Activated naive CD8-positive, alpha-beta T cell (primary cell): Measurements from ENCODE around the gene RHEBL1.

ENCODE experiments used
- H3K27ac Mint-ChIP-seq: one replicate; pipeline ENCODE4 v1.8.0; 2021; ENCODE audit warnings: mixed read lengths
- H3K27me3 Mint-ChIP-seq: one replicate; pipeline ENCODE4 v1.8.0; 2021; ENCODE audit warnings: mixed read lengths
- H3K36me3 Mint-ChIP-seq: one replicate; pipeline ENCODE4 v1.8.0; 2021; ENCODE audit warnings: mixed read lengths
- H3K4me1 Mint-ChIP-seq: one replicate; pipeline ENCODE4 v1.8.0; 2021; ENCODE audit warnings: low read depth, mixed read lengths
- H3K4me3 Mint-ChIP-seq: one replicate; pipeline ENCODE4 v1.8.0; 2021; ENCODE audit warnings: mild to moderate bottlenecking, mixed read lengths
- H3K9me3 Mint-ChIP-seq: one replicate; pipeline ENCODE4 v1.8.0; 2021; ENCODE audit warnings: low read depth, mixed read lengths

RHEBL1 gene

GRCh38 chr12:49051777-49052438, 17.9 kb downstream of the RHEBL1 start:
- Mint-ChIP-seq H3K36me3 (peaks cover 5% of the 10 kb centered on the region), H3K4me3 (no peak overlapping the region), H3K27ac (no peak overlapping the region), H3K4me1 (peaks cover 29% of the 10 kb centered on the region), H3K27me3 (no peaks in the 10 kb centered on the region), H3K9me3 (no peaks in the 10 kb centered on the region)

GRCh38 chr12:49051373-49051764, 18.4 kb downstream of the RHEBL1 start:
- Mint-ChIP-seq H3K4me1 (peaks cover 23% of the 10 kb centered on the region), H3K27ac (no peak overlapping the region), H3K4me3 (no peak overlapping the region), H3K36me3 (peaks cover 5% of the 10 kb centered on the region), H3K27me3 (no peaks in the 10 kb centered on the region), H3K9me3 (no peaks in the 10 kb centered on the region)

GRCh38 chr12:49050507-49051372, 19.0 kb downstream of the RHEBL1 start:
- peaks cover 5% of the 10 kb centered on the region for H3K36me3 Mint-ChIP-seq
- no peak overlapping the region for H3K4me3 Mint-ChIP-seq
- no peak overlapping the region for H3K27ac Mint-ChIP-seq
- H3K9me3 Mint-ChIP-seq, result no peaks in the 10 kb centered on the region
- peaks cover 17% of the 10 kb centered on the region for H3K4me1 Mint-ChIP-seq
- H3K27me3 Mint-ChIP-seq, result no peaks in the 10 kb centered on the region

GRCh38 chr12:49049566-49050224, 20.1 kb downstream of the RHEBL1 start:
- H3K4me3 Mint-ChIP-seq, result no peak overlapping the region
- H3K27me3 Mint-ChIP-seq, result no peaks in the 10 kb centered on the region
- no peaks in the 10 kb centered on the region for H3K9me3 Mint-ChIP-seq
- peaks cover 8% of the 10 kb centered on the region for H3K4me1 Mint-ChIP-seq
- peaks cover 4% of the 10 kb centered on the region for H3K36me3 Mint-ChIP-seq
- H3K27ac Mint-ChIP-seq, result no peak overlapping the region

GRCh38 chr12:49048953-49049352, 20.8 kb downstream of the RHEBL1 start:
- H3K27ac Mint-ChIP-seq, result no peak overlapping the region
- H3K4me3 Mint-ChIP-seq, result no peak overlapping the region
- no peaks in the 10 kb centered on the region for H3K27me3 Mint-ChIP-seq
- H3K4me1 Mint-ChIP-seq, result peaks cover 5% of the 10 kb centered on the region
- peaks cover 6% of the 10 kb centered on the region for H3K36me3 Mint-ChIP-seq
- no peaks in the 10 kb centered on the region for H3K9me3 Mint-ChIP-seq

GRCh38 chr12:49046129-49046895, 23.5 kb downstream of the RHEBL1 start:
- H3K4me1 Mint-ChIP-seq, result peaks cover 5% of the 10 kb centered on the region
- H3K4me3 Mint-ChIP-seq, result no peak overlapping the region
- H3K27me3 Mint-ChIP-seq, result no peaks in the 10 kb centered on the region
- H3K27ac Mint-ChIP-seq, result no peak overlapping the region
- H3K9me3 Mint-ChIP-seq, result no peaks in the 10 kb centered on the region
- peaks cover 6% of the 10 kb centered on the region for H3K36me3 Mint-ChIP-seq

- Mint-ChIP-seq H3K27me3 (no peaks in the 10 kb centered on the region), H3K27ac (no peak overlapping the region), H3K36me3 (peaks cover 6% of the 10 kb centered on the region), H3K9me3 (no peaks in the 10 kb centered on the region), H3K4me1 (peaks cover 5% of the 10 kb centered on the region), H3K4me3 (no peak overlapping the region)
Observed at GRCh38 chr12:49044660-49045059, 25.1 kb downstream of the RHEBL1 start.

GRCh38 chr12:49043856-49044258, 25.9 kb downstream of the RHEBL1 start:
- no peaks in the 10 kb centered on the region for H3K27me3 Mint-ChIP-seq

GRCh38 chr12:49043241-49043640, 26.5 kb downstream of the RHEBL1 start:
- H3K27ac Mint-ChIP-seq, result no peak overlapping the region
- H3K27me3 Mint-ChIP-seq, result no peaks in the 10 kb centered on the region
- peaks cover 6% of the 10 kb centered on the region for H3K36me3 Mint-ChIP-seq
- peaks cover 5% of the 10 kb centered on the region for H3K4me1 Mint-ChIP-seq
- H3K9me3 Mint-ChIP-seq, result no peaks in the 10 kb centered on the region
- no peak overlapping the region for H3K4me3 Mint-ChIP-seq

More at GRCh38 chr12:49043856-49044258, 25.9 kb downstream of the RHEBL1 start:
- peaks cover 6% of the 10 kb centered on the region for H3K36me3 Mint-ChIP-seq
- H3K9me3 Mint-ChIP-seq, result no peaks in the 10 kb centered on the region
- no peak overlapping the region for H3K4me3 Mint-ChIP-seq
- H3K27ac Mint-ChIP-seq, result no peak overlapping the region
- peaks cover 5% of the 10 kb centered on the region for H3K4me1 Mint-ChIP-seq

GRCh38 chr12:49041881-49042484, 27.8 kb downstream of the RHEBL1 start:
- H3K27ac Mint-ChIP-seq, result no peak overlapping the region
- H3K4me3 Mint-ChIP-seq, result no peak overlapping the region
- H3K27me3 Mint-ChIP-seq, result no peaks in the 10 kb centered on the region
- H3K4me1 Mint-ChIP-seq, result peaks cover 5% of the 10 kb centered on the region
- H3K36me3 Mint-ChIP-seq, result peaks cover 3% of the 10 kb centered on the region
- no peaks in the 10 kb centered on the region for H3K9me3 Mint-ChIP-seq

GRCh38 chr12:49041036-49041880, 28.5 kb downstream of the RHEBL1 start:
- Mint-ChIP-seq H3K36me3 (peaks cover 3% of the 10 kb centered on the region), H3K27ac (no peak overlapping the region)

GRCh38 chr12:49040364-49040855, 29.4 kb downstream of the RHEBL1 start:
- H3K36me3 Mint-ChIP-seq, result peaks cover 3% of the 10 kb centered on the region
- no peaks in the 10 kb centered on the region for H3K9me3 Mint-ChIP-seq
- H3K4me1 Mint-ChIP-seq, result peaks cover 5% of the 10 kb centered on the region
- H3K27me3 Mint-ChIP-seq, result no peaks in the 10 kb centered on the region
- H3K4me3 Mint-ChIP-seq, result no peak overlapping the region
- H3K27ac Mint-ChIP-seq, result no peak overlapping the region

More at GRCh38 chr12:49041036-49041880, 28.5 kb downstream of the RHEBL1 start:
- Mint-ChIP-seq H3K9me3 (no peaks in the 10 kb centered on the region), H3K4me1 (peaks cover 5% of the 10 kb centered on the region), H3K27me3 (no peaks in the 10 kb centered on the region), H3K4me3 (no peak overlapping the region)
